Esophagus squamous epithelium (tissue), 5 donors: ENCODE data around the gene MGAT5B. TPM values are rescaled to one million over a fixed set of nuclear protein-coding genes. Genes with fewer than 3 reads are reported as not detected.

ENCODE experiments used
- DNase-seq: peaks from one replicate; lab custom pipeline; 2025; lab: John Stamatoyannopoulos, UW
- H3K27ac ChIP-seq, 4 donors: fragments of 200-600 bp; sonication (generic); one replicate each; pipeline ENCODE4 v1.5.1; 2016 to 2019; ENCODE audit warnings: mild to moderate bottlenecking in 1 of 4
- H3K27me3 ChIP-seq, 4 donors: fragments of 200-600 bp; sonication (generic); 1 replicate in 3 of 4; 2 replicates in 1 of 4; pipeline versions ENCODE4 v1.5.1 to v1.6.0; 2017 to 2021; ENCODE audit warnings: antibody characterized with exemption in 1 of 4
- H3K36me3 ChIP-seq, 3 donors: fragments of 200-600 bp; sonication (generic); one replicate each; pipeline ENCODE4 v1.5.1; 2016 to 2019
- H3K4me1 ChIP-seq, 3 donors: fragments of 200-600 bp; sonication (generic); one replicate each; pipeline ENCODE4 v1.5.1; 2017 to 2019
- H3K4me3 ChIP-seq, 4 donors: fragments of 200-600 bp; sonication (generic); 1 replicate in 3 of 4; 2 replicates in 1 of 4; pipeline ENCODE4 v1.5.1; 2016 to 2019; ENCODE audit warnings: mild to moderate bottlenecking in 2 of 4, moderate library complexity in 1 of 4
- H3K9me3 ChIP-seq, 3 donors: fragments of 200-600 bp; sonication (generic); one replicate each; pipeline ENCODE4 v1.5.1; 2016 to 2019
- POLR2A ChIP-seq, 4 donors: fragments of 450-650 bp; IDR thresholded peaks; one replicate each; pipeline ENCODE4 v1.6.1; 2017; ENCODE audit warnings: antibody characterized with exemption in 4 of 4, mild to moderate bottlenecking in 4 of 4, moderate library complexity in 3 of 4
- WGBS, 2 donors: methylation state at CpG; one replicate each; pipeline ENCODE4 v1.1.5; 2018; 5-methylcytosine and 5-hydroxymethylcytosine counted together
- intact Hi-C: fragments of 100-400 bp; cut with DNase I; formaldehyde crosslinking; loops from one replicate; pipeline ENCODE4 v1.15.0; 2022
- total RNA-seq, 4 donors: library from RNA; depleted of rRNA; stranded (reverse); fragments of >200 nt; gene quantifications; one replicate each; pipeline ENCODE4 v1.1.0, GENCODE V29; 2016
- TF ChIP-seq, protein P1 (sequence below), 6 experiments: fragments of 450-650 bp in 4 of 6; fragments of 200-600 bp in 2 of 6; sonication (generic) in 2 of 6; IDR thresholded peaks; one replicate each; pipeline ENCODE4 v1.5.1; 2016 to 2019; ENCODE audit warnings: antibody characterized with exemption in 6 of 6, mild to moderate bottlenecking in 4 of 6, moderate library complexity in 4 of 6
- donor health status: DM: yes; HTN: yes; CAD: no.

The MGAT5B gene
- total RNA-seq, 4 donors from 2014 or later: 1.3 TPM; not detected in 3

DNA sequence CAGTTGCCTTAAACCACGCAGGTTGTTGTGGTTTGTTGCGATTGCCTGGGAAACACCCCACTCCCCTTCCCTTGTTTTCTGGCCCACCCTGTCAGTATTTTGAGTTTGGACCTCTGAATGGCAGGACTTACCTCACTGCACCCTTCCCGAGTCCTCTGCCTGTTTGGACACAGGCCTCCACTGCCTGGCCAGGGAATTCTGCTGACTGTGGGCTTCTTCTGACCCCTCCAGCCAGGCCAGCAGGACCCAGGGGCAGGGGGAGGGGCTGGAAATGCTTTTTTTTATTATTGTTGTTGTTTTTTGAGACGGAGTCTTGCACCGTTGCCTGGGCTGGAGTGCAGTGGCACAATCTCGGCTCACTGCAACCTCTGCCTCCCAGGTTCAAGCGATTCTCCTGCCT, 4.2 kb upstream of the MGAT5B start:
- H3K27ac ChIP-seq: no peak overlapping the region
- H3K36me3 ChIP-seq: no peaks in the 10 kb centered on the region
- DNase-seq: no peak
- peaks cover under 1 to 60% (median 3%) of the 10 kb centered on the region in 4 donors for H3K27me3 ChIP-seq
- 77 to 85% methylated on average over 7 of the region's 7 CpGs for WGBS, 2 donors
- no peak overlapping the region for H3K4me3 ChIP-seq
- TF ChIP-seq, protein P1, sequence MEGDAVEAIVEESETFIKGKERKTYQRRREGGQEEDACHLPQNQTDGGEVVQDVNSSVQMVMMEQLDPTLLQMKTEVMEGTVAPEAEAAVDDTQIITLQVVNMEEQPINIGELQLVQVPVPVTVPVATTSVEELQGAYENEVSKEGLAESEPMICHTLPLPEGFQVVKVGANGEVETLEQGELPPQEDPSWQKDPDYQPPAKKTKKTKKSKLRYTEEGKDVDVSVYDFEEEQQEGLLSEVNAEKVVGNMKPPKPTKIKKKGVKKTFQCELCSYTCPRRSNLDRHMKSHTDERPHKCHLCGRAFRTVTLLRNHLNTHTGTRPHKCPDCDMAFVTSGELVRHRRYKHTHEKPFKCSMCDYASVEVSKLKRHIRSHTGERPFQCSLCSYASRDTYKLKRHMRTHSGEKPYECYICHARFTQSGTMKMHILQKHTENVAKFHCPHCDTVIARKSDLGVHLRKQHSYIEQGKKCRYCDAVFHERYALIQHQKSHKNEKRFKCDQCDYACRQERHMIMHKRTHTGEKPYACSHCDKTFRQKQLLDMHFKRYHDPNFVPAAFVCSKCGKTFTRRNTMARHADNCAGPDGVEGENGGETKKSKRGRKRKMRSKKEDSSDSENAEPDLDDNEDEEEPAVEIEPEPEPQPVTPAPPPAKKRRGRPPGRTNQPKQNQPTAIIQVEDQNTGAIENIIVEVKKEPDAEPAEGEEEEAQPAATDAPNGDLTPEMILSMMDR (IDR thresholded peaks at IDR 0.05): no peak
- TF ChIP-seq POLR2A (IDR thresholded peaks at IDR 0.05): no peak
- peaks cover 4 to 14% (median 13%) of the 10 kb centered on the region in 3 donors for H3K4me1 ChIP-seq
- no peaks in the 10 kb centered on the region for H3K9me3 ChIP-seq
- intact Hi-C loops: no loop called here

DNA sequence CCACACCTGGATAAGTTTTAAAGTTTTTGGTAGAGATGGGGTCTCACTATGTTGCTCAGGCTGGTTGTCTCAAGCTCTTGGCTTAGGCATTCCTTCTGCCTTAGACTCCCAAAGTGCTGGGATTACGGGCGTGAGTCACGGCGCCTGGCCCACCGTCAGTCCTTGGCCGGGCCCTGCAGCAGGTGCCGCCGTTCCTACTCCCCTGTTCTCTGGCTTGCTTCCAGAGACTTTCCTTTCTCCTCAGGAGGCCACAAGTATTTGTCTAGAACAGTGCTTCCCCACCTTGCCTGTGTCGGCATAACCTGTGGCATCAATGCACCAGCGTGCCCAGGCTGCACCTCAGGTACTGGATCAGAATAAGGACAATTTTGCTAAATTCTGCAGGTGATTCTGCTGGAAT, 3.0 kb upstream of the MGAT5B start:
- H3K36me3 ChIP-seq: no peaks in the 10 kb centered on the region
- intact Hi-C loops: loop anchor here (5.0 kb wide), 1 partner anchor 202 kb away; no protein-coding TSS in a partner anchor
- no peak overlapping the region for H3K4me3 ChIP-seq
- no peak for DNase-seq
- no peak overlapping the region for H3K27ac ChIP-seq
- peaks cover 4 to 26% (median 22%) of the 10 kb centered on the region in 3 donors for H3K4me1 ChIP-seq
- 13 to 16% methylated on average over 8 of the region's 10 CpGs for WGBS, 2 donors
- TF ChIP-seq, protein P1 (IDR thresholded peaks at IDR 0.05): no peak
- no peak for TF ChIP-seq POLR2A (IDR thresholded peaks at IDR 0.05)
- no peaks in the 10 kb centered on the region for H3K9me3 ChIP-seq
- peaks cover 12 to 71% (median 14%) of the 10 kb centered on the region in 4 donors for H3K27me3 ChIP-seq

DNA sequence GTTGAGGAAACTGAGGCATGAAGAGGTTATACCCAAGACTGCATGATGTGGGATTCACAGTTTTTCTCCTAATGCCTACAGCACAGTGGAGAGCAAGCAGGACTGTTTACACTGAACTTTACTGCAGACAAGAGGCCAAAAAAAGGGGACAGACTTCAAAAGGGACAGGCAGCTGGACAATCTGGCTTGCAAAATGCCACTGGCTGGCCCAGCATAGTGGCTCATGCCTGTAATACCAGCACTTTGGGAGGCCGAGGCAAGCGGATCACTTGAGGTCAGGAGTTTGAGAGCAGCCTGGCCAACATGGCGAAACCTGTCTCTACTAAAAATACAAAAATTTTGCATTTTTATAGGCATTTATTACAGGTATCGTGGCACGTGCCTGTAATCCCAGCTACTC, 2.0 kb upstream of the MGAT5B start:
- 88 to 92% methylated on average over 4 to 5 of the region's 5 CpGs for WGBS, 2 donors
- Histone ChIP-seq H3K9me3 (no peaks in the 10 kb centered on the region), H3K27me3 (peaks cover 16 to 82% (median 17%) of the 10 kb centered on the region in 4 donors), H3K27ac (no peak overlapping the region), H3K4me3 (no peak overlapping the region), H3K36me3 (no peaks in the 10 kb centered on the region), H3K4me1 (peaks cover 4 to 27% (median 22%) of the 10 kb centered on the region in 3 donors)
- no peak for DNase-seq
- no peak for TF ChIP-seq POLR2A (IDR thresholded peaks at IDR 0.05)
- TF ChIP-seq, protein P1 (IDR thresholded peaks at IDR 0.05): no peak
- intact Hi-C loops: loop anchor here (5.0 kb wide), 1 partner anchor 201 kb away; no protein-coding TSS in a partner anchor

DNA sequence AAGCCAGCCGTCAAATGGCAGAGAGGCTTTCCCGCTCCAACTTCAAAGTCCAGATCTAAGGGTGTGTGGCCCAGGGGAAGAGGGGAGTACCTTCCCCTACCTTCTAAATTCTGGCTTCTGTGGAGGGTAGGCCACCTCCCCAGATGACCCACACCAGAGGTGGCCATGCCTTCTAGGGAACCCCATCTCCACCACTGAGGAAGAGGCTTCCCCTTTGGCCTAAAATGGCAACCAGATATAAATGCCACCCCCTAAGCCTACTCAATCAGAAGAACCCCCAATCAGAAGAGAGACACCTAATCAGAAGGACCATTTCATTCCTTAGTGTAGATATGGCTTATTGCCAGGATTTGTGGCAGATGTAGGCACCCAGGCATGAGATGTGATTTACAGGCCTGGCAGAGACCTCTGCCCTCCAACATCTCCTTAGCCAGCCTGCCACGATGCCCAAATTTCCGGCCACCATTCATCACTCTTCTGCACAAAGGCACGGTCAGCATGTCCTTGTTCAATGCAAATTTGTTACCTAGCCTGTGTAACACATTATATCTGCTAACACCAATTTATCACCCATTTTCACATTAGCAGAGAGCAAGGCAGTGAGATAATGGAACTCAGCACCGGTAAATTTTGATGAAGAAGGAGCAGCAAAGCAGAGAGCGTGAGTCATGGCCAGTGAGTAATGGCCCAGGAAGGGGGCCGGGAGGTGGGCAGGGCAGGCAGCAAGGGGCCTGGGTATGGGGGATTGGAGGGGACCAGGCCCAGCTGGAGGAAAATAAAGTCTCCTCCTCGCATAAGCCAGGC, 1.2 kb upstream of the MGAT5B start:
- intact Hi-C loops: loop anchor here (5.0 kb wide), 1 partner anchor 200 kb away; no protein-coding TSS in a partner anchor
- DNase-seq: no peak
- no peak overlapping the region for H3K27ac ChIP-seq
- H3K9me3 ChIP-seq: no peaks in the 10 kb centered on the region
- no peaks in the 10 kb centered on the region for H3K36me3 ChIP-seq
- no peak overlapping the region for H3K4me3 ChIP-seq
- 58 to 66% methylated on average over 8 to 9 of the region's 9 CpGs for WGBS, 2 donors
- H3K4me1 ChIP-seq: peaks cover 4 to 27% (median 22%) of the 10 kb centered on the region in 3 donors
- peaks cover 16 to 89% (median 17%) of the 10 kb centered on the region in 4 donors for H3K27me3 ChIP-seq
- TF ChIP-seq POLR2A (IDR thresholded peaks at IDR 0.05): no peak
- TF ChIP-seq, protein P1 (IDR thresholded peaks at IDR 0.05): no peak

DNA sequence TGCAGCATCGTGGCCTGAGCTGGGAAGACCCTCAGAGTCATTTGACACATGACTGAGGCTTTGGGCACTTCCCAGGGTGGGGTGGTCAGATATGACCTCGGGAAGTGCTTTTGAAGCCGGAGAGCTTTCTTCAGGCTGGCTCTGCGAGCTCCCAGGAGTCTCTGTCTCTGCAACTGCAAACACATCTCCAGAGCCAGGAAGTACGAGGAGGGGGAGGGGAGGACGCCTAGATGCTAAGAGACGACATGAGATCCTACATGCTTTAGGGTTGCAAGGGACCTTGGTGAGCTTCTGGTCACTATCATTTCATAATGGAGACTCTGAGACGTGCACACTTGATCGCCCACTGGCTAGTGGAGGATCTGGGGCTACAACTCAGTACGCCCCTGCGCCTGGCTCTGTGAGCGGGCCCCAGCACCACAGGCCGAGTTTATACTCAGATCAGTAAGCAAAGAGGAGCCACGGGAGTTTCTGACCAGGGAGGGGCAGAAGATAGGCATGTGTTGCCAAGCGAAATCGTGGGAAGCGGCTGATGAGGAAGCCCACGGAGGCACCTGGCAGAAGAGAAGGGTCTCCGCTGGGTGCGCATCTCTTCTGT, 527 bp upstream of the MGAT5B start:
- no peak for TF ChIP-seq POLR2A (IDR thresholded peaks at IDR 0.05)
- TF ChIP-seq, protein P1 (IDR thresholded peaks at IDR 0.05): no peak
- Histone ChIP-seq H3K27me3 (peaks cover 16 to 96% (median 17%) of the 10 kb centered on the region in 4 donors), H3K4me1 (peaks cover 4 to 33% (median 22%) of the 10 kb centered on the region in 3 donors), H3K27ac (no peak overlapping the region), H3K4me3 (peak overlapping the region in 2 of 4 donors; percentile 48 to 65), H3K9me3 (no peaks in the 10 kb centered on the region), H3K36me3 (no peaks in the 10 kb centered on the region)
- no peak for DNase-seq
- intact Hi-C loops: loop anchor here (5.0 kb wide), 1 partner anchor 200 kb away; no protein-coding TSS in a partner anchor
- 20 to 34% methylated on average over 9 to 15 of the region's 20 CpGs for WGBS, 2 donors
